Measurements from ENCODE around the gene ADGRL1. TPM values are rescaled to one million over a fixed set of nuclear protein-coding genes. Genes with fewer than 3 reads are reported as not detected.

The ADGRL1 gene
- total RNA-seq, 4 donors from 2014 or later = 22.8 to 58.6 (median 48.8) TPM

DNA sequence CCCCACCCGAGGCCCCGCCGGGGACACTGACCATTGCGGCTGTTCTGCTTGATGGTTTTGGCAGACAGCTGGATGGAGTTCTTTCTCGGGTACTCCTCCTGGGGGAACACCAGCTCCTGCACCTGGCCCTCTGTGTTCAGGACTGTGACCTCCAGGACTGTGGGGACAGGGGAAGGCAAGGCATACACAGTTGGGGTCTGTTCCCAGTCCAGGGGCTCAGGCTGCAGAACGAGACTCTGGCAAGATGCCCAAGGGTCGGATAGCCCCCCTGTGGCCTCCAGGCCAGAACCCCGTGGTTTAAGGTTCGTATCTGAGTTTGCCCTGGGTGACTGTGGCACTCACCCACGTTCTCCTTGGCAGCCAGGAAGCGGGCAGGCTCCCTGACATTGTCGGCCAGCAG is 46.9 kb downstream of the ADGRL1 start:
- H3K27me3 ChIP-seq = no peaks in the 10 kb centered on the region
- H3K4me3 ChIP-seq = no peak overlapping the region
- DNase-seq = no peak
- H3K36me3 ChIP-seq = peaks cover 0 to 64% (median 0%) of the 10 kb centered on the region in 3 donors
- H3K27ac ChIP-seq = no peak overlapping the region
- no peaks in the 10 kb centered on the region for H3K9me3 ChIP-seq
- H3K4me1 ChIP-seq = no peaks in the 10 kb centered on the region
- TF ChIP-seq POLR2A (IDR thresholded peaks at IDR 0.05) = no peak
- TF ChIP-seq, protein P1, sequence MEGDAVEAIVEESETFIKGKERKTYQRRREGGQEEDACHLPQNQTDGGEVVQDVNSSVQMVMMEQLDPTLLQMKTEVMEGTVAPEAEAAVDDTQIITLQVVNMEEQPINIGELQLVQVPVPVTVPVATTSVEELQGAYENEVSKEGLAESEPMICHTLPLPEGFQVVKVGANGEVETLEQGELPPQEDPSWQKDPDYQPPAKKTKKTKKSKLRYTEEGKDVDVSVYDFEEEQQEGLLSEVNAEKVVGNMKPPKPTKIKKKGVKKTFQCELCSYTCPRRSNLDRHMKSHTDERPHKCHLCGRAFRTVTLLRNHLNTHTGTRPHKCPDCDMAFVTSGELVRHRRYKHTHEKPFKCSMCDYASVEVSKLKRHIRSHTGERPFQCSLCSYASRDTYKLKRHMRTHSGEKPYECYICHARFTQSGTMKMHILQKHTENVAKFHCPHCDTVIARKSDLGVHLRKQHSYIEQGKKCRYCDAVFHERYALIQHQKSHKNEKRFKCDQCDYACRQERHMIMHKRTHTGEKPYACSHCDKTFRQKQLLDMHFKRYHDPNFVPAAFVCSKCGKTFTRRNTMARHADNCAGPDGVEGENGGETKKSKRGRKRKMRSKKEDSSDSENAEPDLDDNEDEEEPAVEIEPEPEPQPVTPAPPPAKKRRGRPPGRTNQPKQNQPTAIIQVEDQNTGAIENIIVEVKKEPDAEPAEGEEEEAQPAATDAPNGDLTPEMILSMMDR (IDR thresholded peaks at IDR 0.05) = no peak

DNA sequence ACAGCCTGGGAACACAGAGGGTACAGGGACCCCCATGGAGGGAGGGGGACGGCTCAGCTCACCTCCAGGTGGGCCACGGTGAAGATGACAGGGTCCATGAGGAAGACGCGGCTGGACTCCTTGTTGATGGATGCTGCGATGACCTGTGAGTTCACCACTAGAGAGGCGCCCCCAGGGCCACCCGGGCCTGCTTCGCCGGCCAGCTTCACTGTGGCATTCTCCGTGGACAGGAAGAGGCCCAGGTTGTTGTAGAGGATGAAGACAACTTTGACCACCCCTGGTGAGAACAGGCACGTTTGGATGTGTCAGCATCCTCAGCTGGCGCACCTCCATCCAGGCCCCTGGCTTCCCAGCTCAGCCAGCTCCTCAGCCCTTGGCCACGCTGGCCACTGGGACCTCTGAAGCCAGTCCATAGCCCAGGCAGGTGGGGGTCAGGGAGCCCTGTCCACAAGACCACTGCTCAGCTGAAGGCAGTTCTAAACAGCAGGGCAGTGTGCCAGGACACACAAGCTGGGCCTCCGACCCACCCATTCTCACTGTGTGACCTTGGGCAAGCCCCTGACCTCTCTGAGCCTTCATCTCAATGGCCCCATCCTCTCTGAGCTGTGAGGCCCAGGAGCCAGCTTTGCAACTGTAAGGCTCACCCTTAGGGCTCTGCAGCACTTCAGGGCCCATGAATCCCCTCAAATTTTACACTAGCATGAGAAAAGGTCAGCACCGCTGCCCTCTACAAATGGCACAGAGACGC is 47.5 kb downstream of the ADGRL1 start:
- Histone ChIP-seq H3K4me1 (no peaks in the 10 kb centered on the region), H3K27me3 (no peaks in the 10 kb centered on the region), H3K36me3 (peaks cover 0 to 67% (median 0%) of the 10 kb centered on the region in 3 donors), H3K4me3 (no peak overlapping the region), H3K27ac (no peak overlapping the region), H3K9me3 (no peaks in the 10 kb centered on the region)
- TF ChIP-seq, protein P1 (IDR thresholded peaks at IDR 0.05) = no peak
- no peak for TF ChIP-seq POLR2A (IDR thresholded peaks at IDR 0.05)
- DNase-seq = no peak

- no peak for DNase-seq
- Histone ChIP-seq H3K36me3 (peaks cover 0 to 65% (median 0%) of the 10 kb centered on the region in 3 donors), H3K4me3 (no peak overlapping the region), H3K27me3 (no peaks in the 10 kb centered on the region), H3K9me3 (no peaks in the 10 kb centered on the region), H3K27ac (no peak overlapping the region), H3K4me1 (no peaks in the 10 kb centered on the region)
- TF ChIP-seq, protein P1 (IDR thresholded peaks at IDR 0.05) = no peak
- no peak for TF ChIP-seq POLR2A (IDR thresholded peaks at IDR 0.05)
These were observed 48.8 kb downstream of the ADGRL1 start for GRCh38 chr19:14156971-14157717.

GRCh38 chr19:14156122-14156521 is 49.8 kb downstream of the ADGRL1 start:
- Histone ChIP-seq H3K36me3 (peaks cover 0 to 69% (median 0%) of the 10 kb centered on the region in 3 donors), H3K27ac (no peak overlapping the region), H3K4me1 (no peaks in the 10 kb centered on the region), H3K9me3 (no peaks in the 10 kb centered on the region), H3K4me3 (no peak overlapping the region), H3K27me3 (no peaks in the 10 kb centered on the region)
- TF ChIP-seq POLR2A (IDR thresholded peaks at IDR 0.05) = no peak
- TF ChIP-seq, protein P1 (IDR thresholded peaks at IDR 0.05) = no peak
- DNase-seq = no peak

DNA sequence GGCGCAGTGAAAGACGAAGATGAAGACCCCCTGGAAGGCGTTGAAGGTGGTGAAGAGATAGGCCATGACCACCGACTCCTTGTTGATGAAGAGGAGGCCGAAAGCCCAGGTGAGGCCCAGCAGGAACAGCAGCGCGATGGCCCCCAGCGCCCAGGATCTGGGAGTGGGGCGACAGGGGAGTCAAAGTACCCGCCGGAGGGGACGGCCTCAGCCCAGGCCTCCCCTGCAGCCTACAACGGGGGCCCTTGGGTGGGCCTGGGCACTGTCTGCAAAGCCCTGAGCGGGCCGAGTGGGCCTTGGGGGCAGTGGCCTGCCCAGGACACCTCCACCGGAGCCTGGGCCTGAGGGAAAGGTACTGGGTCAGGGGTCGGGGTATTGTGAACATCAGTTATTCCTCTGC is 50.6 kb downstream of the ADGRL1 start:
- peaks cover 0 to 73% (median 0%) of the 10 kb centered on the region in 3 donors for H3K36me3 ChIP-seq
- H3K27ac ChIP-seq = no peak overlapping the region
- no peak overlapping the region for H3K4me3 ChIP-seq
- H3K9me3 ChIP-seq = no peaks in the 10 kb centered on the region
- no peak for TF ChIP-seq POLR2A (IDR thresholded peaks at IDR 0.05)
- TF ChIP-seq, protein P1 (IDR thresholded peaks at IDR 0.05) = no peak
- DNase-seq = no peak
- peaks cover 0 to under 1% (median 0%) of the 10 kb centered on the region in 4 donors for H3K4me1 ChIP-seq
- H3K27me3 ChIP-seq = no peaks in the 10 kb centered on the region
